Activated naive CD8-positive, alpha-beta T cell treated with anti-CD3 and anti-CD28 coated beads for 36 hours (primary cell): ENCODE data around the gene ZBP1. TPM values are rescaled to one million over a fixed set of nuclear protein-coding genes. Genes with fewer than 3 reads are reported as not detected.

Experiments used
- DNase-seq: peaks from one replicate; pipeline ENCODE4 v3.0.0; 2021
- H3K27ac Mint-ChIP-seq: one replicate; pipeline ENCODE4 v1.8.0; 2022; ENCODE audit warnings: mild to moderate bottlenecking, moderate library complexity, mixed read lengths
- H3K27me3 Mint-ChIP-seq: one replicate; pipeline ENCODE4 v1.8.0; 2022; ENCODE audit warnings: mild to moderate bottlenecking, mixed read lengths
- H3K36me3 Mint-ChIP-seq: one replicate; pipeline ENCODE4 v1.8.0; 2021; ENCODE audit warnings: mild to moderate bottlenecking, mixed read lengths
- H3K4me1 Mint-ChIP-seq: one replicate; pipeline ENCODE4 v1.8.0; 2021; ENCODE audit warnings: mixed read lengths
- H3K4me3 Mint-ChIP-seq: one replicate; pipeline ENCODE4 v1.8.0; 2022; ENCODE audit warnings: mild to moderate bottlenecking, moderate library complexity, mixed read lengths
- H3K9me3 Mint-ChIP-seq: one replicate; pipeline ENCODE4 v1.8.0; 2022; ENCODE audit warnings: mixed read lengths
- total RNA-seq, 2 experiments: library from RNA; stranded (reverse); gene quantifications; one replicate each; pipeline ENCODE4 v1.2.3, GENCODE V29; 2021

The ZBP1 gene
- 1 to 10 TPM in 1 of 2 experiments, under 1 TPM in 1; 0.68 to 1.2 TPM for total RNA-seq

- Mint-ChIP-seq H3K9me3 (peaks cover 6% of the 10 kb centered on the region), H3K36me3 (peaks cover 16% of the 10 kb centered on the region), H3K4me3 (peak within 1 kb of the TSS; percentile 70), H3K27me3 (no peaks in the 10 kb centered on the region), H3K27ac (peak within 1 kb of the TSS; percentile 93), H3K4me1 (peaks cover 54% of the 10 kb centered on the region)
- DNase-seq: peak; percentile 69
These were observed at the start of gene ZBP1 for GRCh38 chr20:57620274-57620990. ZBP1 (minus strand) TSS chr20:57620426; CDS start chr20:57620295, 131 bp downstream.

- no peaks in the 10 kb centered on the region for H3K27me3 Mint-ChIP-seq
- peaks cover 12% of the 10 kb centered on the region for H3K4me1 Mint-ChIP-seq
- no peak overlapping the region for H3K4me3 Mint-ChIP-seq
- H3K9me3 Mint-ChIP-seq: no peaks in the 10 kb centered on the region
- no peak overlapping the region for H3K27ac Mint-ChIP-seq
- no peak for DNase-seq
- no peaks in the 10 kb centered on the region for H3K36me3 Mint-ChIP-seq
These were observed 49.4 kb upstream of the ZBP1 start for GRCh38 chr20:57669632-57670031.

GRCh38 chr20:57667924-57668782 lies 47.9 kb upstream of the ZBP1 start:
- Mint-ChIP-seq H3K27ac (no peak overlapping the region), H3K4me1 (peaks cover 12% of the 10 kb centered on the region), H3K9me3 (no peaks in the 10 kb centered on the region), H3K4me3 (no peak overlapping the region), H3K27me3 (no peaks in the 10 kb centered on the region), H3K36me3 (no peaks in the 10 kb centered on the region)
- no peak for DNase-seq

GRCh38 chr20:57667388-57667787 lies 47.2 kb upstream of the ZBP1 start:
- Mint-ChIP-seq H3K4me3 (no peak overlapping the region), H3K36me3 (no peaks in the 10 kb centered on the region), H3K9me3 (no peaks in the 10 kb centered on the region), H3K4me1 (peaks cover 12% of the 10 kb centered on the region), H3K27ac (no peak overlapping the region), H3K27me3 (no peaks in the 10 kb centered on the region)
- DNase-seq: no peak

GRCh38 chr20:57666834-57667157 lies 46.6 kb upstream of the ZBP1 start:
- H3K36me3 Mint-ChIP-seq: no peaks in the 10 kb centered on the region
- no peak overlapping the region for H3K4me3 Mint-ChIP-seq
- DNase-seq: no peak
- H3K27me3 Mint-ChIP-seq: no peaks in the 10 kb centered on the region
- no peak overlapping the region for H3K27ac Mint-ChIP-seq
- no peaks in the 10 kb centered on the region for H3K9me3 Mint-ChIP-seq
- H3K4me1 Mint-ChIP-seq: peaks cover 10% of the 10 kb centered on the region

- Mint-ChIP-seq H3K27ac (no peak overlapping the region), H3K4me3 (no peak overlapping the region), H3K27me3 (no peaks in the 10 kb centered on the region), H3K9me3 (no peaks in the 10 kb centered on the region), H3K36me3 (no peaks in the 10 kb centered on the region), H3K4me1 (peaks cover 10% of the 10 kb centered on the region)
- no peak for DNase-seq
These were observed 46.0 kb upstream of the ZBP1 start for GRCh38 chr20:57666106-57666833.

GRCh38 chr20:57665589-57665971 lies 45.4 kb upstream of the ZBP1 start:
- Mint-ChIP-seq H3K27me3 (no peaks in the 10 kb centered on the region), H3K4me3 (no peak overlapping the region), H3K4me1 (peaks cover 10% of the 10 kb centered on the region), H3K36me3 (no peaks in the 10 kb centered on the region), H3K9me3 (no peaks in the 10 kb centered on the region), H3K27ac (no peak overlapping the region)
- no peak for DNase-seq

GRCh38 chr20:57664924-57665588 lies 44.8 kb upstream of the ZBP1 start:
- no peak overlapping the region for H3K27ac Mint-ChIP-seq
- no peaks in the 10 kb centered on the region for H3K27me3 Mint-ChIP-seq
- no peaks in the 10 kb centered on the region for H3K9me3 Mint-ChIP-seq

GRCh38 chr20:57664476-57664875 lies 44.2 kb upstream of the ZBP1 start:
- Mint-ChIP-seq H3K4me3 (no peak overlapping the region), H3K27ac (no peak overlapping the region), H3K4me1 (peaks cover 13% of the 10 kb centered on the region), H3K36me3 (no peaks in the 10 kb centered on the region), H3K9me3 (no peaks in the 10 kb centered on the region), H3K27me3 (no peaks in the 10 kb centered on the region)
- DNase-seq: no peak

More at GRCh38 chr20:57664924-57665588, 44.8 kb upstream of the ZBP1 start:
- H3K36me3 Mint-ChIP-seq: no peaks in the 10 kb centered on the region
- H3K4me3 Mint-ChIP-seq: no peak overlapping the region
- H3K4me1 Mint-ChIP-seq: peaks cover 10% of the 10 kb centered on the region
- no peak for DNase-seq

GRCh38 chr20:57663681-57664451 lies 43.6 kb upstream of the ZBP1 start:
- Mint-ChIP-seq H3K27me3 (no peaks in the 10 kb centered on the region), H3K27ac (no peak overlapping the region), H3K4me3 (no peak overlapping the region), H3K4me1 (peaks cover 19% of the 10 kb centered on the region), H3K9me3 (no peaks in the 10 kb centered on the region), H3K36me3 (no peaks in the 10 kb centered on the region)
- DNase-seq: no peak

GRCh38 chr20:57663241-57663640 lies 43.0 kb upstream of the ZBP1 start:
- H3K4me1 Mint-ChIP-seq: peaks cover 19% of the 10 kb centered on the region
- no peaks in the 10 kb centered on the region for H3K27me3 Mint-ChIP-seq
- DNase-seq: no peak
- H3K36me3 Mint-ChIP-seq: no peaks in the 10 kb centered on the region
- no peak overlapping the region for H3K4me3 Mint-ChIP-seq
- H3K9me3 Mint-ChIP-seq: no peaks in the 10 kb centered on the region
- no peak overlapping the region for H3K27ac Mint-ChIP-seq

GRCh38 chr20:57662456-57663240 lies 42.4 kb upstream of the ZBP1 start:
- Mint-ChIP-seq H3K36me3 (no peaks in the 10 kb centered on the region), H3K9me3 (no peaks in the 10 kb centered on the region), H3K27me3 (no peaks in the 10 kb centered on the region), H3K4me1 (peaks cover 20% of the 10 kb centered on the region), H3K4me3 (no peak overlapping the region), H3K27ac (no peak overlapping the region)
- no peak for DNase-seq

- no peak for DNase-seq
- no peaks in the 10 kb centered on the region for H3K36me3 Mint-ChIP-seq
- no peak overlapping the region for H3K27ac Mint-ChIP-seq
- H3K27me3 Mint-ChIP-seq: no peaks in the 10 kb centered on the region
- H3K9me3 Mint-ChIP-seq: no peaks in the 10 kb centered on the region
- H3K4me1 Mint-ChIP-seq: peaks cover 23% of the 10 kb centered on the region
- no peak overlapping the region for H3K4me3 Mint-ChIP-seq
These were observed 41.7 kb upstream of the ZBP1 start for GRCh38 chr20:57661746-57662455.
